ENCODE measurements around the gene MIPOL1.

DNA sequence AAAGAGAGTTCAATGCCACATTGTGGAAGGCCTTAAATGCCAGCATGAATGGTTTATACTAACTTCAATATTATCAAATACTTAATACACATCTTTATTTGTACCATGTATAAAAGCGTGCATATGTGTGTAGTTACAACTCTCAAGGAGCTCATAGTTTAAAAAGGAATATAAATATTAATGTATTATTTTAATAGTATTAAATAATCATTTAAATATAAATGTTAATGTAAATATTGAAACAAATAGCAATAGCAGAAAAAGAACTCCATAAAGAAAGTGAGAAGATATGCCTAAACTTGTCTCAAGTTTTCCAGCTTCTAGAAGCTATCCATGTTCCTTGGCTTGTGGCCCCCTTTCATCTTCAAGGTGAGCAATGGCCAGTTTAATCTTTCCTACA is 215.3 kb downstream of the MIPOL1 start:
- TF ChIP-seq, protein P1, sequence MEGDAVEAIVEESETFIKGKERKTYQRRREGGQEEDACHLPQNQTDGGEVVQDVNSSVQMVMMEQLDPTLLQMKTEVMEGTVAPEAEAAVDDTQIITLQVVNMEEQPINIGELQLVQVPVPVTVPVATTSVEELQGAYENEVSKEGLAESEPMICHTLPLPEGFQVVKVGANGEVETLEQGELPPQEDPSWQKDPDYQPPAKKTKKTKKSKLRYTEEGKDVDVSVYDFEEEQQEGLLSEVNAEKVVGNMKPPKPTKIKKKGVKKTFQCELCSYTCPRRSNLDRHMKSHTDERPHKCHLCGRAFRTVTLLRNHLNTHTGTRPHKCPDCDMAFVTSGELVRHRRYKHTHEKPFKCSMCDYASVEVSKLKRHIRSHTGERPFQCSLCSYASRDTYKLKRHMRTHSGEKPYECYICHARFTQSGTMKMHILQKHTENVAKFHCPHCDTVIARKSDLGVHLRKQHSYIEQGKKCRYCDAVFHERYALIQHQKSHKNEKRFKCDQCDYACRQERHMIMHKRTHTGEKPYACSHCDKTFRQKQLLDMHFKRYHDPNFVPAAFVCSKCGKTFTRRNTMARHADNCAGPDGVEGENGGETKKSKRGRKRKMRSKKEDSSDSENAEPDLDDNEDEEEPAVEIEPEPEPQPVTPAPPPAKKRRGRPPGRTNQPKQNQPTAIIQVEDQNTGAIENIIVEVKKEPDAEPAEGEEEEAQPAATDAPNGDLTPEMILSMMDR (IDR thresholded peaks at IDR 0.05) = no peak
- TF ChIP-seq POLR2A (IDR thresholded peaks at IDR 0.05) = no peak

All from tibial nerve (tissue), 3 donors.